HG02870 (cell line): ENCODE data around the gene KRTAP5-7.
A peak's percentile ranks its signal among the peaks of the same experiment; 100 is the strongest.
"Not testable (repeated sequence)": the region's sequence is repeated elsewhere in the genome, so short reads cannot be mapped to it uniquely, and the experiment has no call there.

Experiments used
- ATAC-seq: cut with Tn5 transposase; IDR thresholded peaks from one replicate; pipeline ENCODE4 v1.9.1; 2021; ENCODE audit warnings: mild to moderate bottlenecking, moderate library complexity; ENCODE audit not compliant: unreplicated experiment

Gene KRTAP5-7

GRCh38 chr11:71526796-71527575, at the start of gene KRTAP5-7:
Gene KRTAP5-7 (plus strand): TSS chr11:71527267. CDS start chr11:71527301, 34 bp downstream.
- ATAC-seq: not testable (repeated sequence)

GRCh38 chr11:71477641-71478527, 49.2 kb upstream of the KRTAP5-7 start:
- no peak for ATAC-seq

- ATAC-seq: no peak
Observed at GRCh38 chr11:71478528-71478840, 48.6 kb upstream of the KRTAP5-7 start.

GRCh38 chr11:71481101-71481960, 45.7 kb upstream of the KRTAP5-7 start:
- ATAC-seq: no peak

- ATAC-seq: no peak
Observed at GRCh38 chr11:71482216-71482615, 44.9 kb upstream of the KRTAP5-7 start.

GRCh38 chr11:71482746-71483364, 44.2 kb upstream of the KRTAP5-7 start:
- ATAC-seq: no peak

GRCh38 chr11:71483692-71484091, 43.4 kb upstream of the KRTAP5-7 start:
- ATAC-seq: no peak

- ATAC-seq: no peak
Observed at GRCh38 chr11:71484248-71485062, 42.6 kb upstream of the KRTAP5-7 start.

- ATAC-seq: no peak
Observed at GRCh38 chr11:71485063-71485399, 42.0 kb upstream of the KRTAP5-7 start.

GRCh38 chr11:71485466-71485865, 41.6 kb upstream of the KRTAP5-7 start:
- ATAC-seq: no peak

GRCh38 chr11:71486320-71486719, 40.7 kb upstream of the KRTAP5-7 start:
- no peak for ATAC-seq

- ATAC-seq: no peak
Observed at GRCh38 chr11:71488681-71489270, 38.3 kb upstream of the KRTAP5-7 start.

- ATAC-seq: peak; percentile 68
Observed at GRCh38 chr11:71489311-71490043, 37.6 kb upstream of the KRTAP5-7 start.

GRCh38 chr11:71490044-71490730, 36.9 kb upstream of the KRTAP5-7 start:
- no peak for ATAC-seq

GRCh38 chr11:71490731-71491390, 36.2 kb upstream of the KRTAP5-7 start:
- ATAC-seq: no peak

- no peak for ATAC-seq
Observed at GRCh38 chr11:71491531-71491930, 35.5 kb upstream of the KRTAP5-7 start.

GRCh38 chr11:71491940-71492339, 35.1 kb upstream of the KRTAP5-7 start:
- no peak for ATAC-seq
